ENCODE data around the gene DESI1. TPM values are rescaled to one million over a fixed set of nuclear protein-coding genes. Genes with fewer than 3 reads are reported as not detected.
"Not testable (repeated sequence)": the region's sequence is repeated elsewhere in the genome, so short reads cannot be mapped to it uniquely, and the experiment has no call there.

Gene DESI1
- total RNA-seq = 38.7 TPM

DNA sequence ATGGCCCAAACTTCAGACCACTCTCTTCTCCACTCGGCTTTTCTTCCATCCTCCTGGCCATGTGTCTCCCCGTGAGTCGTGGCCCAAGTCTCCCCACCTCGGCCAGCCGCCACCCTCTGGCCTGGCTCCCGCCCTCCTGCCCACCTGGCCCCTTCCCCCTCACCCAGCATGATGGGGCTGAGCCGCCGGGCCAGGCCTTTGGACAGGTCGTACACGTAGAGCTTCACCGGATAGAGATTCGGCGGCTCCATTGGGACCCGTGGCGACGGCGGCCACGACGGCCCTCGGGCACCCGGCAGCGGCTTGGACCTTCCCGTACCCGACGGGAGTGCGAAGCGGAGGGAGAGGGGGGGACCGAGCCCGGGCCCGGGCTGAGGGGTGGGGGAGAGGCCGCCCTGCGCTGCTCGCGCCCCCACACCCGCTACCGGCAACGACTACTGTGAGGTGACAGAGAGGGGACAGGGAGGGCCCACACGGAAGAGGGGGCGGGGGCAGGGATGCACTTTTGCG, at the start of gene DESI1:
Gene DESI1 (minus strand): TSS at position 455 of the 510 bp plus-strand sequence. CDS start 204 bp downstream, at position 251.
- DNase-seq (ENCODE audit: low spot score) = no peak

DNA sequence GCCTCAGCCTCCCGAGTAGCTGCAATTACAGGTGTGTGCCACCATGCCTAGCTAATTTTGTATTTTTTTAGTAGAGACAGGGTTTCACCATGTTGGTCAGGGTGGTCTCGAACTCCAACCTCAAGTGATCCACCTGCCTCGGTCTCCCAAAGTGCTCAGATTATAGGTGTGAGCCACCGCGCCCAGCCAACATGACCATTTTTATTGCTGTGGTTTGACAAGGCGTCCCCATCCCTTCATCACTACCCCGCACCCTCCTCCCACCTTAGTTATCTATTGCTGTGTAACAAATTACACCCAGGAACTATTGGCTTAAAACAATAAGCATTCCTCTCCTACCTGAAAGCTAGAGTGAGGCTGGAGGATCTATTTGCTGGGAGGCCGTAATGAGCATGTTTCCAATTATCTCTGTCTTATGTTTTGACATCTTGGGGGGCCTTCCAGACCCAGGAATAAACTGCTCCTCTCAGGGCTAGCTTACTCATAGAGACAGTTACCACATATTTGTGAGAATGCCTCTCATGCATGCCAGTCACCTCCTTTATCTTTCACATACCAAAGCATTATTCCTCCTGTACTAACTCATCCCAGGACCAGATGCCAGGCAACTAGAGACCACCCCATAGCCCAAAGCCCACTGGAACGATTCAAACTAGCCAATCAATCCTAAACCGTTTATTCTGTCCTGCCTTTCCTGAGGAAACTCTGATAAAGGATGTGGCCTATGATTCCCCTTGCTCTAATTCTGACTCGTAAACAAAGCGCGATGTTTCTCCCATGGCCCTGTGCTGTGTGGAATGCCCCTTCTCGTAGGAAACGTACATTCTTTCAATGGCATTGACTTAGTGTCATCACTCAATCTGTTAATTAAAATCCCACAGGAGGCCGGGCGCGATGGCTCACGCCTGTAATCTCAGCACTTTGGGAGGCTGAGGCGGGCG, 48.4 kb upstream of the DESI1 start:
- no peak for DNase-seq (ENCODE audit: low spot score)

DNA sequence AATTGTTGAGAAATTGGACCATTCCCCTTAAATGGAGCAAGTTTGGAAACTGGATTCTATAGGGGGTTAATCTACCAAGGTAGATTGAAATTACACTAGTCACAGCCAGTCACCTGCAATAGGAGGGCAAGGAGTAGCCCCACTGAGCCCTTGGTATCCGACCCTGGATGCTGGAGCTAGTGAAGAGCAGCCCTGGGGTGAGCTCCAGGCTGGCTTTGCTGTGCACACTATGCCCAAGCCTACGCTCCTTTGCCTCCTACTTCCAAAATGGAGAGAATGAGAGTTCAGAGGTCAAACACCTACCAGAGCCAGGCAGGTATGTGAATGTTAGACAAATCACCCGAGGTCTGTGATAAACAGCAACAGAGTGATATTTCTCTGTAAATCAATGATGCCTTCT, 44.1 kb upstream of the DESI1 start:
- no peak for DNase-seq (ENCODE audit: low spot score)

DNA sequence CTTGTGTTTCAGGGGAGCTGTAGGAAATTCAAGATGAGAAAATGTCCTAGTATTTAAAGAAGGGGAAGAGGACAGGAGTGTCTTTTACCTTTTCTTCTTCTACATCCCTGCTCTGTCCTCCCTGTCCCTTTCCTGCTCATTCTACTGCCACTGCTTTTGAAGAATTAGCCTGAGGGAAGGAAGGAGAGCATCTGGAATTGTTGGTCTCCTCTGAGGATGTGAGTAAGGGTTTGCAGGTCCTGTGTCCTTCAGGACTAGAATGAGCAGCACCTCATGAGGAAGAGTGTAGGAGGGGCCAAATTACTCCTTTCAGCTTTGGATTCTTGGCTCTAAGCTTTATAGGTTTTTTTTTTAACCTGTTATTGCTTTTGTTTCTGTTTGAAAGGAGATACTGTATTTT, 43.6 kb upstream of the DESI1 start:
- DNase-seq (ENCODE audit: low spot score) = no peak

DNA sequence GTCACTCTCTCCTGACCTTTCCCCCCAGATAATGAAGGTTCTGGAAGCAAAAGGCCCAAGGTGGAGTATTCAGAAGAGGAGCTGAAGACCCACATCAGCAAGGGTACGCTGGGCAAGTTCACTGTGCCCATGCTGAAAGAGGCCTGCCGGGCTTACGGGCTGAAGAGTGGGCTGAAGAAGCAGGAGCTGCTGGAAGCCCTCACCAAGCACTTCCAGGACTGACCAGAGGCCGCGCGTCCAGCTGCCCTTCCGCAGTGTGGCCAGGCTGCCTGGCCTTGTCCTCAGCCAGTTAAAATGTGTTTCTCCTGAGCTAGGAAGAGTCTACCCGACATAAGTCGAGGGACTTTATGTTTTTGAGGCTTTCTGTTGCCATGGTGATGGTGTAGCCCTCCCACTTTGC, 42.8 kb upstream of the DESI1 start:
- not testable (repeated sequence) for DNase-seq (ENCODE audit: low spot score)

DNA sequence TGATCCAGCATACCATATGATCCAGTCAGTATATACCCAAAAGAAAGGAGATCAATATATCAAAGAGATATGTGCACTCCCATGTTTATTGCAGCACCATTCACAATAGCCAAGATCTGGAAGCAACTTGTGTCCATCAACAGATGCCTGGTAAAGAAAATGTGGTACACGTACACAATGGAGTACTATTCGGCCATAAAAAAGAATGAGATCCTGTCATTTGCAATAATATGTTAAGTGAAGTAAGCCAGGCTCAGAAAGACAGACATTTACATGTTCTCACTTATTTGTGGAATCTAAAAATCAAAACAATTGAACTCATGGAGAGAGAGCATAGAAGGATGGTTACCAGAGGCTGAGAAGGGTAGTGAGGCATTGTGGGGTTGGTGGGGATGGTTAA, 40.9 kb upstream of the DESI1 start:
- DNase-seq (ENCODE audit: low spot score) = no peak

DNA sequence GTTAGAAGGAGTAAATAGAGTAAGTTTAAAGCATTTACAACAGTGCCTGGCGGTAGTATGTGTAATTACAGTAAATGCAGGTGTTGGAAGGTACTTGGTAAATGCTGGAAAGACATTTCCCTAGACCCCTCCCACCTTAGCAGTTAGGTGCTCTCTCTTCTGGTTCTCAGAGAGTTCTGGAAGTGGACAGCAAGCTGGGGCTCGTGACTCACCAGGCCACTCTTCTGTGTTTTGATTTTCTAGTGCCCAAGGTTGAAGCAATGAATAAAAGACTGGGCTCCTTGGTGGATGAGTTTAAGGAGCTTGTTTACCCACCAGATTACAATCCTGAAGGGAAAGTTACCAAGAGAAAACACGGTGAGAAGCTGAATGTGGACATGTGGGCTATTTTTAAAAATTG, 40.2 kb upstream of the DESI1 start:
- DNase-seq (ENCODE audit: low spot score) = no peak

DNA sequence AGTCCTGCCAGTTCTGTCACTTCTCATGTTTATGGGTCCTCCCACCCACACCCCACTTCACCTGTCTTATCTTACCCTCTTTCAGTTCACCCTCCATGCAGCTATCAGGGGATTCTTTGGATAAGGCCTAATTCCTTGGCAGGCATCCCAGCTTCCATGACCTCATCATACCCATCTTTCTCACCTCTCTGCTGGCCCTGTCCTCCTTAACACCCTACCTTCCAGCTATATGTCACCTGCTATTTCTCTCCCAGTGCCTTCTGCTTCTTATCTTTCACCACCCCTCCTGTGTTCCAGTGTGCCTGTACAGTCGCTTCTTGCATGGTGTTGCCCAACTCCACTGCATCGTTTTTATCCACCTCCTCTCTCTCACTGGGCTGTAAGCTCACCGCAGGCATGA, 39.6 kb upstream of the DESI1 start:
- DNase-seq (ENCODE audit: low spot score) = no peak

DNA sequence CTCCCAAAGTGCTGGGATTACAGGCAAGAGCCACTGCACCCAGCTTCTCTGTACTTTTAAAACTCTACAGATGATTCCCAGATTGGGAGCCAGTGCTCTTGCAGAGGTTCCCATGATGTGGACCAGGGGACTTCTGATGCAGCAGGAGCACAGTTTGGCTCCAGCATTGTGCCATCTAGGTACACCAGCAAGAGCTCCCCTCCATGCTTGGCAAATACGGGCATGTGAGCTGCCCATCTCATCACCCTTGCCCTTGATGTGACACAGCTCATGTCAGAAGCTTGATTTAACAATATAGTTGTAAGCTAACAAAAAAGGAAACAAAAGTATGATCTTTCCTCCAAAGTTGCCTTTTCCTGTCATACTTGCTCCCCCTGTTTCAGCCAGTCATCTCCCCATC, 39.1 kb upstream of the DESI1 start:
- no peak for DNase-seq (ENCODE audit: low spot score)

DNA sequence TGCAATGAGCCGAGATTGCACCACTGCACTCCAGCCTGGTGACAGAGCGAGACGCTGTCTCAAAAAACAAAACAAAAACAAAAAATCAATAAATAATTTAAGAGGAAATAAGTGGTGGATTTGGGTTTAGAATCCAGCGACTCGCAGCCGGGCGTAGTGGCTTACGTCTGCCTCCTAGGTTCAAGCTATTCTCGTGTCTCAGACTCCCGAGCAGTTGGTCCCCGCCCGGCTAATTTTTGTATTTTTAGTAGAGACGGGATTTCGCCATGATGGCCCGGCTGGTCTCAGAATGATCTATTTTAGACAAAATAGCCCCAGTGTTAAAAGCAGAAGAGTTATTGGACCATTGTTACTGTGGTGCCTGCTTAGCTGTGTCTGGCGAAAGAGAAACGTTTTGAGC, 38.0 kb upstream of the DESI1 start:
- DNase-seq (ENCODE audit: low spot score) = no peak

DNA sequence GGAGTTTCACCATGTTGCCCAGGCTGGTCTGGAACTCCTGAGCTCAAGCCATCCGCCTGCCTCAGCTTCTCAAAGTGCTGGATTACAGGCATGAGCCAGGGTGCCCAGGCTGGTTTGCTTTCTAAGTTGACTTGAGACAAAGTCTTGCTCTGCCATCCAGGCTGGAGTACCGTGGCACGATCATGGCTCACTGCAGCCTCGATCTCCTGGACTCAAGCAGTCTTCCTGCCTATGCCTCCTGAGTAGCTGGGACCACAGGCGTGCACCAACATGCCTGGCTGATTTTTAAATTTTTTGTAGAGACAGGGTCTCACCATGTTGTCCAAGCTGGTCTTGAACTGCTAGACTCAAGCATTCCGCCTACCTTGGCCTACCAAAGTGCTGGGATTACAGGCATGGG, 36.9 kb upstream of the DESI1 start:
- DNase-seq (ENCODE audit: low spot score) = no peak

DNA sequence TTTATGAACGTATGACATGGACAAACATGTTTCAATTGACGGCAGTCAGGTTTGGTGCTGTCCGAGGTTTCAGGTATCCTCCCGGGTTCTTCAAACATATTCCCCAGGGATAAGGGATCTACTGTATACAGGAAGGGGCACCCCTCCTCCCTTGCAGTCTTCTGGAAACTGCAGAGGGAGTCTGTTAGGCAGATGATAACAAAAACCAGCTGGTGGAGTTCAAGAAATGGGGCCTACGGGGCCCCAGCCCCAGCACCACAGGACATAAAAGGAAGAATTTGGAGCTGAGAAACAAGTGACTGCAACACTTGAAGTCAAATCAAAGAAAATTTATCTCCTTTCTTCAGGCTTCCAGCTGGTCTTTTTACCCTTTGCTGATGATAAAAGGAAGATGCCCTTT, 35.7 kb upstream of the DESI1 start:
- DNase-seq (ENCODE audit: low spot score) = no peak

DNA sequence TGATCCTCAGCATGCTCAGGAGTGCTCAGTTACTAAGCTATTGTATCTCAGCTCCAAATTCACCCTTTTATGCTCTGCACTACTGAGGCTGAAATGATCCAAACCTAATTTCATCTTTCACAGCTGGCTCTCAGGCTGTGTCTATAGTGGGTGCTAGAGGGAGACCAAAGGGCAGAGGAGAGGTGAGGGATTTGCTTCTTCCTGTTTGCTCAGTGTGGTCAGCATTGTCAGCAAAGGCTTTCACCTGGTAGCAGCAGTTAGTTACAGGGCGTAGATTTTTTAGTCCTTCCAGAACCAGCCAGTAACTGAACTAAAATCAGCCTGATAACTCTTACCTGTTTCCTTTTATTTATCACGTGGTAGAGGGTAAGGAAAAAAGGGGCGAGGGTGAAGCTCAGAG, 33.5 kb upstream of the DESI1 start:
- no peak for DNase-seq (ENCODE audit: low spot score)

DNA sequence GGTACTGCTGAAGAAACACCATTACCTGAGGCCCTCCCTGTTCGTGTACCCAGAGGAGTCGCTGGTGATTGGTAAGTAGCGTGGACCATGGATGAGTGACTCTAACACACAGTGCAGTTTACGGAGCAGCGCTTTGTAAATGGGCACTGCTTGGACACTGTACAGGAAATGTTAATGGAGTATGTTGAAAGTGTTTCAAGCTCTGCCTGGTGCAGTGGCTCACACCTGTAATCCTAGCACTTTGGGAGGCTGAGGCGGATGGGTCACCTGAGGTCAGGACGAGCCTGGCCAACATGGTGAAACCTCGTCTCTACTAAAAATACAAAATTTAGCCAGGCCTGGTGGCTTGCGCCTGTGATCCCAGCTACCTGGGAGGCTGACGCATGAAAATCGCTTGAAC, 30.0 kb upstream of the DESI1 start:
- no peak for DNase-seq (ENCODE audit: low spot score)

DNA sequence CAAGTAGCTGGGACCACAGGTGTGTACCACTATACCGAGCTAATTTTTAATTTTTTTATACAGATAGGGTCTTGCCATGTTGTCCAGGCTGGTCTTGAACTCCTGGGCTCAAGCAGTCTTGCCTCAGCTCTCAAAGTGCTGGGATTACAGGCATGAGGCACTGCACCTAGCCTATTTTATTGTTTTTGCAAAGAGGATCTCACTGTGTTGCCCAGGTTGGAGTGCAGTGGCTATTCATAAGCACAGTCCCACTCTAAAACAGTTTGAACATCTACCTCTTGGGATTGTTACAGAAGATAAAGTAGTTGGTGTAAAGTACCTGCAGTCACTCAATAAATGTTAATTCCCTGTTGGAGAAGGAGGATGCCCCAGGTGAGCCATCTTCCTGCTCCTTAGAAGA, 29.4 kb upstream of the DESI1 start:
- DNase-seq (ENCODE audit: low spot score) = no peak

DNA sequence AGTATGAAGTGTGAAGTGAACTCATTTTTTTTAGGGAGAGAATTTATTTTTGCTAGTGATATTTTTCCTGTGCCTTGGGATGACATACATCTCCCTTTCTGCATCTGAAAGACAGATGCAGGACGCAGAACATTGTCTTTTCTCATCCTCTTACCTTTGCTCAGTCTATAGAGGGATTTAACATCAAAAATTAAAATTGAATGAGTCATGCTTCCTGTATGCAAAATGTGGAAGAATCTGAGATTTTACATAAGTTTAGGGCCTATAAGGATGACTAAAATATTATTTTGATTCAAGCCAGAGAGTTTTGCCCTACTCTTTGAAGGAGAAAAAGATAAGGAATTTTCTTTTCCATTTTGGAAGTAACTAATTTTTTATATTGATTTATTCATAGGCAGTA, 27.6 kb upstream of the DESI1 start:
- DNase-seq (ENCODE audit: low spot score) = no peak

DNA sequence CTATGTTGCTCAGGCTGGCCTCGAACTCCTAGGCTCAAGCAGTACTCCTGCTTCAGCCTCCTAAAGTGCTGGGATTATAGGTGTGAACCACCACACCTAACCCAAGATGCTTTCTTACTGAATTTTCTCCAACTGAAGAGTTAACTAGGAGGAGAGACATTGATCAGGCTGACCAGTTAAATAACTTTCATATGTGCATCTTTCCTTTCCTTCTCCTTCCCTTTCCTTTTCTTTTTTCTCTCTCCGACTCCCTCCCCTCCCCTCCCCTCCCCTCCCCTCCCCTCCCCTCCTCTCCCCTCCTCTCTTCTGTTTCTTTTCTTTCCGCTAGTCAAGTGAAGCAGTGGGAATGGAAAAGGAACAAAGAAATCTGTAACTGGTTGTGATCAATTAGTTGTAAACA, 26.9 kb upstream of the DESI1 start:
- no peak for DNase-seq (ENCODE audit: low spot score)

DNA sequence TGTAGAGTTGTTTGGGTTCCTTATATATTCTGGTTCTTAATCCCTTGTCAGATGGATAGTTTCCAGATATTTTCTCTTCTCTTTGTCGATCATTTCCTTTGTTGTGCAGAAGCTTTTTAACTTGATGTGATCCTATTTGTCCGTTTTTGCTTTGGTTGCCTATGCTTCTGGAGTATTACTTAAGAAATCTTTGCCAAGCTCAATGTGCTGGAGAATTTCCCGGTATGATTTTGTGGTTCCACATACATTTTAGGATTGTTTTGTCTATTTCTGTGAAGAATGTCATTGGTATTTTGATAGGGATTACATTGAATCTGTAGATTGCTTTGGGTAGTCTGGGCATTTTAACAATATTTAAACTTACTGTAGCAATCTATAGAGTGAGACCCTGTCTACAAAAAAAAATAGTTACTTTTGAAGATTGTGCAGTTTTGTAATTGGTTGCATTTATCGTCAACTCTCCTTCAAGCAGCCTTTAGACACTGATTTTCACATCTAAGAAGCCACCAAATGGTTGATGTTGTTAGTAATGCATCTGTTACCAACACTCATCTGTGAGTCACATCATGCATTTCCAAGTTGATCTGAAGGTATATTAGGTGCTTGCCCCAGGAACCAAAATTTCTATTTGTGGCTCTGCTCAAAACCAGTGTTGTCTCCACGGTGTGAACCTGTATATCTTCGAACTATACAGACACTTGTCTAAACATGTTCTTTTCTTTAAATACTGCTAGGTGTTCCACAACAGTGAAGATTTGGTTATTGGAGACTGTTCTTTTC, 21.7 kb upstream of the DESI1 start:
- DNase-seq (ENCODE audit: low spot score) = no peak

DNA sequence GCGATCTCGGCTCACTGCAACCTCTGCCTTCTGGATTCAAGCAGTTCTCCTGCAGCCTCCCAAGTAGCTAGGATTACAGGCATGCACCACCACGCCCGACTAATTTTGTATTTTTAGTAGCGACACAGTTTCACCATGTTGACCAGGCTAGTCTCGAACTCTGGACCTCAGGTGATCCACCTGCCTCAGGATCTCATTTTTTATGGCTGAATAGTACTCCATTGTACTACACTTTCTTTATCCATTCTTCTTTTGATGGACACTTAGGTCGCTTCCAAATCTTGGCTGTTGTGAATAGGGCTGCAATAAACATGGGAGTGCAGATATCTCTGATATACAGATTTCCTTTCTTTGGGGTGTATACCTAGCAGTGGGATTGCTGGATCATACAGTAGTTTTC, 21.0 kb upstream of the DESI1 start:
- no peak for DNase-seq (ENCODE audit: low spot score)

DNA sequence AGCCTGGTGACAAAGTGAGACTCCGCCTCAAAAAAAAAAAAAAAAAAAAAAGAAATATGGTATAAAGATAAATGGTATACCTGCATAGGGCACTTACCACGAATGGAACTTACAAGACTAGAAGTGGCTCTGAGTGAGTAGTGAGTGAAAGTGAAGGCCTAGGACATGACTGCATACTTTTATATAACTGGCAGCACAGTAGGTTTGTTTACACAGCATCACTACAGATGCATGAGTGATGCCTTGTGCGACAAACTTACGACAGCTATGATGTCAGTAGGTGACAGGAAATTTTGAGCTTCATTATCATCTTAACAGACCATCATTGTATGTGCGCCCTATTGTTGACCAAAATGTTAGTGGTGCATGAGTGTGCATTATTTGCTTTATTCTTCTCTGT, 17.9 kb upstream of the DESI1 start:
- DNase-seq (ENCODE audit: low spot score) = no peak

DNA sequence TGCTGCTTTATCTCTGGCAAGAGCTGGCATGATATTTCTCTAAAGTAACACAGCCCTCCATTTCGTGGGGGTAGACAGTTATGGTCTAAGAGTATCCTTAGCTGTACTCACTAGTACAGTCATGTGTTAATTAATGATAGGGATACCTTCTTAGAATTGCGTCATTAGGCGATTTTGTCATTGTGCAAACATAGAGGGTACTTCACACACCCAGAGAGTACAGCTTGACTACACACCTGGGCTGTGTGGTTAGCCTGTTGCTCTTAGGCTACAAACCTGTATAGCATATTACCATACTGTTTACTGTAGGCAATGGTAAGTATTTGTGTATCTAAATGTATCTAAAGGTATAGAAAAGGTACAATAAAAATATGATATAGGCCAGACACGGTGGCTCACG, 17.3 kb upstream of the DESI1 start:
- DNase-seq (ENCODE audit: low spot score) = no peak

DNA sequence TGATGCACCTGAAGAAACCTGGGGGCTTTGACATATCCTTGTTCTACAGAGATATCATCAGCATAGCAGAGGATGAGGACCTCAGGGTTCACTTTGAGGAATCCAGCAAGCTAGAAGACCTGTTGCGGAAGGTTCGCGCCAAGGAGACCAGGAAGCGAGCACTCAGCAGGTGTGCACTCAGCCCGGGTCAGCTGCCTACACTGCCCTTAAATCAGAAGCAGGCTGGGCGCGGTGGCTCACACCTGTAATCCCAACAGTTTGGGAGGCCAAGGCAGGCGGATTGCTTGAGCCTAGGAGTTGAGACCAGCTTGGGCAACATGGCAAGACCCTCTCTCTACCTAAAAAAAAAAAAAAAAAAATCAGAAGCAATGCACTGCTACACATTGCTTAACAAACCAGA, 16.8 kb upstream of the DESI1 start:
- not testable (repeated sequence) for DNase-seq (ENCODE audit: low spot score)

DNA sequence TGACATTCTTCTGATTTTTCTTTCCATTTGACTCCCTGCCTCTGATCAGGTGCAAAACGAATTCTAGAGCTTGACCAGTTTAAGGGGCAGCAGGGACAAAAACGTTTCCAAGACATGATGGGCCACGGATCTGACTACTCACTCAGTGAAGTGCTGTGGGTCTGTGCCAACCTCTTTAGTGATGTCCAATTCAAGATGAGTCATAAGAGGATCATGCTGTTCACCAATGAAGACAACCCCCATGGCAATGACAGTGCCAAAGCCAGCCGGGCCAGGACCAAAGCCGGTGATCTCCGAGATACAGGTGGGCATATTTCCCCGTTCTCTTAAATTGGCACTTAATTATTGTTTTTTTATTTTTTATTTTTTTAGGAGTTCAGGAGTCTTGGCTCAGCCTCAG, 15.6 kb upstream of the DESI1 start:
- DNase-seq (ENCODE audit: low spot score) = no peak

Measured in ureter (tissue), 1 donor.